HG03571 (cell line): ENCODE results near the gene TRAPPC3.

Experiments
- ATAC-seq: cut with Tn5 transposase; IDR thresholded peaks from one replicate; pipeline ENCODE4 v1.9.1; 2021; ENCODE audit not compliant: unreplicated experiment

TRAPPC3 gene

DNA sequence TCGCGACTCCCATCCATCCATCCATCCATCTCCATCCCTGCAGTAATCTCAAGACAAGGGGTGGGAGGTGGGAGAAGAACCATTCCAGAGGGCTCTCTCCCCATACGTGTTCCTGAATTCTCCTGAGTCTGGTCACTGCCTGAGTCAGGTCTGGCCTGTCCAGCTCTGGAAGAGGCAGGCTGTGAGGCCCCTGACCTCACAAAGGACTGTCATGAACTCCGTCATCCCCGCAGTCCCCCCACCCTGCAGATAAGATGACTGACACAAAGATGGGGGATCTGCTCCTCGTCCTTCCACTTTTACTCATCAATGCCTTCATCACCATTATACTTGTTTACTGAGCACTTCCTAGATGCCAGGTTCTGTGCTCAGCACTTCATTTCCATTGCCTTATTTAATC, 5.0 kb upstream of the TRAPPC3 start:
- no peak for ATAC-seq

GRCh38 chr1:36153476-36153875, 4.2 kb upstream of the TRAPPC3 start:
- no peak for ATAC-seq

GRCh38 chr1:36151845-36152203, 2.5 kb upstream of the TRAPPC3 start:
- no peak for ATAC-seq

GRCh38 chr1:36151134-36151844, 2.0 kb upstream of the TRAPPC3 start:
- ATAC-seq = no peak

DNA sequence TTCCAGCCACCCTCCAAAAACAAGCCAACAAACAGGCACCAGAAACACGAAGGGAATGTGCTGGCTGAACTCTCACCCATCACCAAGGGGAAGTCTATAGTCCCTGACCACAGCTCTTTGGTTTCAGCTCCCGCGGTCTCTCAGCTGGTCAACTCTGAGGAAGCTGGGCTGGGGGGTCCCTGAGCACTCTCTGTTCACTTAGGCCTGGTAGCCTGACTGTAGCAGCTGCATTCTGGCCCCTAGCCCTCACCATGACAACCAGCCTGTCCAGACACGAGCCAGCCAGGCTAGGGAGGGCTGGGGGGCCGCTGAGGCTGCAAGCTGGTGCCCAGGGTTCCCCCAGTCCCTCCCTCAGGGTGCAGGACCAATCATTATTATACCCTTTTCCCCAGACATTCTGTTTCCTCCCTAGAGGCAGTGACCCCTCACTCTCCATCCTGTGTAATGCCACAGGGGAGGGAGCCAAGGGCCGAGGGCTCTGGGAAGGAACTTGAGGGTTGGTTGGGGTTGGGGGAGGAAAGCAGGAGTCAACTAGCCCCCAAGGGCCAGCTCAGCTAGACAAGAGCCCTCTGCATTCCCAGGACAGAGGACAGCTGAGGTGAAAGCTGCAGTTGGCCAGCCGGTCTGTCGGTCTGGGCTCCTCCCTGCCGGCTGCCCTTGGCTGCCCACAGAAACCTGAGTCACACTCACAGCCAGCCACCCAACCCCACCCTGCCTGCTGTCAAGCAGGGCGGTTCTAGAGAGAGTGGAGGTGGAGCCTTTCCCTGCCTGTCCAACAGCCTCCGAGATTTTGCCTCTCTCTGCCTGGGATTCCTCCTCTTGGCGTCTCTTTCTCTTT, 1.2 kb upstream of the TRAPPC3 start:
- peak; percentile 45 for ATAC-seq

DNA sequence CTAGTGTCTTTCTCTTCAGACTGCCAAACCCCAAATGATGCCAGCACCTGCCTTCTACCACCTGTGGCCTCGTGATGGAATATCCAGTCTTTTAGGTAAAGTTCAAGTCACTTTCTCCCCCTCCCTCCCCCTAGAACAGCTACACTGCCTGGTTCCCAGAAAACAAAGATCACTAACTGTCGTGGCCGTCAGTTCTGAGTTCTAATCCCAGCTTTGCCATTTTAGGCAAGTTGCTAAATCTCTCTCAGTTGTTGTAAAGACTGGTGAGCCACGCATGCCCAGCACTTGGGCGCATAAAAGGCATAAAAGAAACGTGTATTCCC, 648 bp upstream of the TRAPPC3 start:
- no peak for ATAC-seq

- ATAC-seq = no peak
Measured at GRCh38 chr1:36148821-36149236, 457 bp downstream of the TRAPPC3 start.

- ATAC-seq = no peak
Measured at GRCh38 chr1:36144413-36144812, 4.9 kb downstream of the TRAPPC3 start.

- no peak for ATAC-seq
Measured at GRCh38 chr1:36143424-36143823, 5.9 kb downstream of the TRAPPC3 start.

DNA sequence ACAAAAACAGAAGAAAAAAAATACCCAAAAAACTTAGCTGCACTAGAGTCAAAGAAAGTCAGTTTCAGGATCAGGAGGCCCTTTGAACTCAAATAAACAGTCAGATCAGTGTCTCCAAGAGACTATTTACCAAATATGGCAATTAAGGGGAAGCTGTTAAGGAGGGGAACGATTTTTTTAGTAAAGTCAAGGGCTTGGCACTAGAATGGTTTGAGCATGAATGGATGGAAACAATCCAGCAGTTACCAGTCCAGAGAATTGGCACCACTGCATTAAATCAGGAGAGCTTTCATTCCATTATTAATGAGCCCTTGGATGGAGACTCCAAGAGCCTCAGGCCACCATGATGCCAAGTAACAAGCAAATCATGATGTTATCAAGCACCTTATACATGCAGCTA, 7.2 kb downstream of the TRAPPC3 start:
- ATAC-seq = no peak

GRCh38 chr1:36139521-36139920, 9.8 kb downstream of the TRAPPC3 start:
- ATAC-seq = no peak

GRCh38 chr1:36137776-36138175, 11.5 kb downstream of the TRAPPC3 start:
- ATAC-seq = no peak

DNA sequence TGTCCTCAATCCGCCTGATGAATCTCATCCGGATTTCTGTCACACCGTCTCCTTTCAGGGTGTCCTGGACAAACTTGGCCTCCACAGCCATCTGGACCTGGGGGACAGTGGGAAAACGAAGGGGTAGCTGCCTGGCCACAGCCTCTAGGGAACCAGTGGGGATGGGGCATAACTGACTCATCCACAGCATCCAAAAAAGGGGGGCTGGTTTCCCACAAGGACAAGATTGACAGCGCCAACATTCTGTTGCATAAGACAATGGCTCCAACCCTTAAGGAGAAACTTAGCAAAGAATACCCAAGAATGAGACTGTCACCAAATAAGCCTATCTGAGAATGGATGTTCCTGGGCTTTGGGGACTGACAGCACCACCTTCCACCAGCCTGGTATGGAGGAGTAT, 12.1 kb downstream of the TRAPPC3 start:
- ATAC-seq = no peak

DNA sequence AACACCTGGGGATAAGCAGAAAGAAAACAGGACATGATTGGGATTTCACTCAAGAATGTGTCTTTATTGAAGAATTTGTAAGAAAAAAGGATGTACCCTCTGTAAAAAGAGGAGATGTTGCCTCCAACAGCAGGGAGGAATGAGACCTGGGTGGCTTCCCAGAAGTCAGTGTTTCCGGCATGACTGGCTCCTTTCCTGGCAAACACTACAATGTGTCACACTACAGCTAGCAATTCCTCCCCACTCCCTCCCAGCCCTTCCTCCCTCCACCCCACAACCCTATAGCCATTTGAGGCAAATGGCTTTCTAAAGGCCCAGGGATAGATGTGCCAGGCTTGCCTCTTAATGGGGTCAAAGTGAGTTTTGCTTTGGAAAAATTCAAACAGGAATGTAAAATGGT, 12.8 kb downstream of the TRAPPC3 start:
- ATAC-seq = no peak

DNA sequence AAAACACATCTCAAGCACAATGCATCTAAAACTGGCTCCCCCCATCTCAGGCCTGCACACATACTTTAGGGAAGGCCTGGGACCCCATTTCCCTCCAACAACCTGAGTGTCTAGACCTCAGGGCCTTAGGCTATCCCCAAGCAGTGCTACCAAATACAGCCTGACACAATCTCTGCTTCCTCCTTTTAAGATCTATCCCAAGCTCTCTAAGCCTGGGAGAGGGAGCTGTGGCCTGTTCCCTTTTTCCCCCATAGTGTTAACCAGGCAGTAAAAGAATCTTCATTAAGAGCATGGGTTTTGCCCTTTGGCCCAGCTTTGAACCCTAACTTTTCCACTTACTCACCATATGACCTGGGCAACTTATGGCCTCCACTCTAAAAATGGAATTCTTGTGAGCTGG, 13.5 kb downstream of the TRAPPC3 start:
- ATAC-seq = no peak

GRCh38 chr1:36135330-36135667, 14.0 kb downstream of the TRAPPC3 start:
- ATAC-seq = no peak

DNA sequence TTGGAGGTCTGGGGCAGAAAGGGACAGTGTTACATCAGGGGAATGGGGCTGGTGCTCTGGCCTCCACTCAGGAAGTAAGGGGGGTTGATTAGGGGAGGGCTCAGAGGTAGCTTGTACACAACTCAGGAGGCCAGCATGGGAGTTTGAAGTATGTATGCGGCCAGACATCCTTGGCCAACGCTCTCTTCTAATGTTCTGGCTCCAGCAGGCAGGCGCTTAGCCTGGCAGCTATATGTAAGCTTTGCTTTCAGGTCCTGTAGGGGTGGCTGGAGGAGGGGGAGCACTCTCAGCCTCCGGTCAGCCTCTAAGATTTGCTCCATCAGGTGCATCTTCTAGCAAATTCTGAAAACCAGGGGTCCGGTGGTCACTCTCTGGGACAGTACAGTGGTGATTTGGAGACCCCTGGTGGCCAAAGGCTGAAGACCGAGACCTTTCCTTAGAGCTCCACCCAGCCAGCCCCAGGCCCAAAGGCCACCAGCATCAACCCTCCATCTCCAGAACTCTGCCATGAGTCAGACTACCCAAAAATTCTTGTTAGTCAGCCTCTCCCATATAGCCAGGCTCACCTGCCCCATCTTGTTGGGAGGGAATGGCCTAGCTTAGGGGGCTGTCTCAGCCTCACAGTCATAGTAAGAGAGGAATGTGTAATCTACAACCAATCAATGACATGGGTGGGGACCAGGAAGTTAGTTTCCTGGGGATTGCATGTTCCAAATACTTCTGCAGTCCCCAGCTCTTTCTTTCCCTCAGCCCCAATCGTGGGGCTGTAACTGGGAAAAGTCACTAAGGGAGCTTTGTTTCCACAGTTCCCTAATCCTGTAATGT, 14.6 kb downstream of the TRAPPC3 start:
- ATAC-seq = no peak

DNA sequence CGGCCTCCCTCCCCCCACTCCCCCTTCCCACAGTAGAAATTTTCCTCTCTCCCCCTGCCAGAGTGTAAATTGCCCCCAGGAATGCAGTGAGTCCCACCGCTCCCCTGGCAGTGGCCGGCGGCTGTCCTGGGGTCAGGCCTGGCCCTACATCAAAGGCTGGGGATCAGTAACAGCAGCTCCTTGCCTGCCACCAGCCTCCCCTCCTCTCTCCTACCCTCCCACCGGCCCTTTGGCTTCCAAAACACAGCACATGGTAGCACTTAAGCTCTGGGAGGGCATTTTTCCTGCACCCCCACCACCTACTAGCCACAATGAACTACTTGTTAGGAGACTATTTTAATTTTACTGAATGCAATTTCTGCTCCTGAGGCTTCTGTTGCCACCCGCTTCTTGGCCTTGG, 15.3 kb downstream of the TRAPPC3 start:
- ATAC-seq = no peak

DNA sequence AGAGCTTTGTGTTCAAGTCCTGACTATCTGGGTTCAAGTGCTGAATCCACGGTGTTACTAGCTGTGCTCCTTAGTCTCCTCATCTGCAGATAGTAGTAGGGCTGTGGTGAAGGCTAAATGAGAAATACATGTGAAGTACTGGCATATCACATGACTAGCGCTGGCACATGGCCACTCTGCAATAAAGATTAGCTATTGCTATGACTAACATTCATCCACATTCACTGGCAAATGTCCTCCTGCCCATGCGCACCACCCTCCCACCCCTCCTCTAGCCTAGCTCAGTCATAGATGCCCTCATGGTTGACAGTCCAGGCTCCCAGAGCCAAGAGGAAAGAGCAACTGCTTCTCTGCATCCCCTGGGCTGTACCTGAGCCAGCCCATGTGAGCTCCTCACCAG, 15.8 kb downstream of the TRAPPC3 start:
- ATAC-seq = no peak

GRCh38 chr1:36132029-36132428, 17.3 kb downstream of the TRAPPC3 start:
- no peak for ATAC-seq

- no peak for ATAC-seq
Measured at GRCh38 chr1:36128905-36129206, 20.4 kb downstream of the TRAPPC3 start.
